H54 (cell line): ENCODE data around the gene PINLYP.

Experiments used
- DNase-seq: peaks from one replicate; pipeline ENCODE4 v3.0.0; 2011; ENCODE audit warnings: low spot score, mixed read lengths; ENCODE audit not compliant: insufficient read length
- FAIRE-seq: peaks from 3 replicates; lab custom pipeline; 2011; peaks lifted over from hg19 to GRCh38; lab: Jason Lieb, UNC
- POLR2A ChIP-seq: IDR thresholded peaks from 2 replicates; pipeline ENCODE4 v1.6.1; 2011; ENCODE audit warnings: low read depth, mild to moderate bottlenecking, low read length

PINLYP gene

GRCh38 chr19:43616954-43617353 is 41.4 kb downstream of the PINLYP start:
- TF ChIP-seq POLR2A = no peak
- no peak for FAIRE-seq
- DNase-seq = no peak

- no peak for DNase-seq
- FAIRE-seq = no peak
- no peak; the same call in 1 of the 2 replicates for TF ChIP-seq POLR2A
Observed at GRCh38 chr19:43618921-43619261, 43.3 kb downstream of the PINLYP start.

- FAIRE-seq (peak; percentile 41), DNase-seq (peak; percentile 97)
- peak; percentile 91 for TF ChIP-seq POLR2A
Observed at GRCh38 chr19:43619262-43620060, 43.9 kb downstream of the PINLYP start, which contains the start of gene ZNF428. TSS of gene ZNF428 (minus strand) at chr19:43619629. CDS start at chr19:43614304, 5,325 bp downstream.

GRCh38 chr19:43620061-43621001 is 44.7 kb downstream of the PINLYP start:
- no peak for TF ChIP-seq POLR2A
- DNase-seq = no peak
- no peak for FAIRE-seq

- TF ChIP-seq POLR2A = no peak
- DNase-seq (no peak), FAIRE-seq (no peak)
Observed at GRCh38 chr19:43622070-43622469, 46.5 kb downstream of the PINLYP start.

GRCh38 chr19:43622956-43623355 is 47.4 kb downstream of the PINLYP start:
- TF ChIP-seq POLR2A = no peak
- no peak for DNase-seq
- no peak for FAIRE-seq

GRCh38 chr19:43623889-43624670 is 48.5 kb downstream of the PINLYP start:
- DNase-seq (no peak), FAIRE-seq (no peak)
- no peak for TF ChIP-seq POLR2A

GRCh38 chr19:43624933-43625332 is 49.3 kb downstream of the PINLYP start:
- TF ChIP-seq POLR2A = no peak
- DNase-seq (no peak), FAIRE-seq (no peak)

GRCh38 chr19:43625918-43626579 is 50.4 kb downstream of the PINLYP start:
- no peak for TF ChIP-seq POLR2A
- no peak for FAIRE-seq
- DNase-seq = no peak

- DNase-seq (no peak), FAIRE-seq (no peak)
- TF ChIP-seq POLR2A = no peak
Observed at GRCh38 chr19:43626838-43627237, 51.2 kb downstream of the PINLYP start.

- FAIRE-seq (no peak), DNase-seq (no peak)
- TF ChIP-seq POLR2A = no peak
Observed at GRCh38 chr19:43628646-43629326, 53.2 kb downstream of the PINLYP start.

- FAIRE-seq (no peak), DNase-seq (no peak)
- no peak for TF ChIP-seq POLR2A
Observed at GRCh38 chr19:43631491-43631890, 55.9 kb downstream of the PINLYP start.
